HTERT RPE-1 (cell line): ENCODE results near the gene CFP.
"Not testable (repeated sequence)": the region's sequence is repeated elsewhere in the genome, so short reads cannot be mapped to it uniquely, and the experiment has no call there.

Experiments
- in situ Hi-C: fragments of 300-500 bp; cut with MboI; formaldehyde crosslinking; loops from 4 replicates; pipeline ENCODE4 v1.14.3; 2020; ENCODE audit warnings: low sequenced_read_pairs

Gene CFP

DNA sequence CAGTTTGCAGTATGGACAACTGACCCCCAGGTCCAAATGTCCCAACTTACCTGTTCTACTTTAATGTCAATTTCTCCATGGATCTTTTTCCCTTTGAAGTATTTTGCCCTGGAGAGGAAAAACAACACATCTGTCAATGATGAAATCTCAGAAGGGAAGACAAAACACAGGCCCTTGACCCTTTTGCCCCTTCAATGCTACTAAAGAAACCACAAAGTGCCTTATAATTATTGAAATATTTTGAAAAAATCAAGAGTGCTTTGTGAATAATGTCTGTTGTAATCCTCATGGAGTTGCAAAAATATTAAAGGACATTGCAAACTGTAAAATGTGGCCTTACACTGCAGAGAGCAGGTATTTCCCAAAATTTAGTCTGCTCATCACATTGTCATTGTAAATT, 22.6 kb downstream of the CFP start:
- in situ Hi-C loops = no loop called here

- in situ Hi-C loops = no loop called here
Observed at GRCh38 chrX:47605024-47605423, 24.7 kb downstream of the CFP start.

GRCh38 chrX:47603125-47603524, 26.6 kb downstream of the CFP start:
- in situ Hi-C loops = not testable (repeated sequence)

GRCh38 chrX:47597222-47597621, 32.5 kb downstream of the CFP start:
- in situ Hi-C loops = no loop called here

- in situ Hi-C loops = no loop called here
Observed at GRCh38 chrX:47596256-47596655, 33.5 kb downstream of the CFP start.

- in situ Hi-C loops = no loop called here
Observed at GRCh38 chrX:47595716-47596251, 33.9 kb downstream of the CFP start.

GRCh38 chrX:47593522-47593921, 36.2 kb downstream of the CFP start:
- in situ Hi-C loops = no loop called here

GRCh38 chrX:47590984-47591383, 38.7 kb downstream of the CFP start:
- in situ Hi-C loops = no loop called here

DNA sequence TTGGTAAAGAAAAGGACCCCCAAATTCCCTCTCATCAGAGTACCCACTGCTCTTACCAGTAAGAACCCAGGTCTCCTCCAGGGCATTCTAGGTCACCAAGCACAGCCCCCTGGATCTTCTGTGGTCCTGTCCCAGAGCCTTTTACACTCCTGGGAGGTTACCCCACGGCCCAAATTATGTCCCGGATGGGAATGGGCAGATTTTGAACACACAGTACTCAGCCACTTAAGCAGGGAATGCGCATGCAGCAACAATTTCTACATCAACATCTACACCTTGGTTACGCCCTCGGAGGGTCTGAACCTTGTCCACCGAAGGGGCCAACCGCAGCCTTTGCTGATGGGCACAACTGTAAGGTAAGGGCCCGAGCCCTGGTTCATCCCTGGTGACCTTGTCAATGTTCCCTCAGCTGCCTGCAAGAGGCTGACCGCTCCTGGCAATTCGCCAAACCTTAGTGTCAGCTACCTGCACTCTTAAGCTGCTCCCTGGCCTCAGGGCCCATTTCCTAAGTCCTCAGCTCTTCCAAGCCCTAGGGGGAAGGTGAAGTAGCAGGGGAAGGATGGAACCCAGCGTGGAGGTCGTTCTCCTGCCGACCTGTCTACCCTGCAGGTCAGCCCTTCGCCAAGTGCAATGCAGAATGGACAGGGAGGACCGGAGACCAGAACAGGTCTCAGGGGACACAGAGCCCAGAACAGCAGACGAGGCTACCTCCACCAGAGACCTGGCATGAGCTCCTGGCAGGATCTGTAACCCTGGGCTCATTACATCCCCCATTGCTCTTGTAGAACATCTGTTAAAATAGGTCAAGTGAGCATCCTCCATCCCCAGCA, 41.6 kb downstream of the CFP start:
- in situ Hi-C loops = no loop called here

DNA sequence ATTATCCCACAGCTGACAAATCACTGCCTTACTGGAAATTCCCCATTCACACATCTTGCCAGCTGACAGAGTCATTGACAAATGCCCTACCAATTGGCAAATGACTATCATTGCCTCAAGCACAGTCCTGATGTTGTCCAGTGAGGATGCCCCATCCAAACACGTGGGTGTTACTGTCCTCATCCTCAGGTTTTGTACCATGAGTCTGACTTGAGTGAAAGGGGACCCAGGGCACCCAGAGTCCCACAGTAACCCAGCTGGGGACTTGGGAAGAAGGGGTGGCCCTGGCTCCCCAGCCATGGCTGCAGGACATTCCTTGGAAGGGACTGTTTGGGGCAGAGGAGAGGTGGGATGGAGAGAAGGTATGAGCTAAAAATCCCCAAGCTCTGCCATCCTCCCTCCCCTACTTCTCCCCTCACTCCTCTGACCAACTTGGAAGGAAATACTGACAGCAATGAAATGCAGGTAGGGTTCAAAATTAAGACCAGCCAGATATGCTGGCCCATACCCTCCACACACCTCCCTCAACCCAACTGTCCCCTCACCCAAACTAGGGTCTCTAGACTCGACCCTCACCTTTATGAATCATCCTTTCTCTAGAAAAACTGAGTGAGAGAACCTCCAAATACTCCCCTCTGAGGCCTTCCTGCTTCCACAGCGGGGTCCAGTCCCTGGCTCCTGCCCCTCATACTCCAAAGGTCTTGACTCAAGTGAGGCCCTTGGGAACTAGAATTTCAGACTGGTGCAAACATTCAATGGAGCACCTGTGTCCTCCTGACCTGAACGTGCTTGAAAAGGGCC, 42.4 kb downstream of the CFP start:
- in situ Hi-C loops = no loop called here

DNA sequence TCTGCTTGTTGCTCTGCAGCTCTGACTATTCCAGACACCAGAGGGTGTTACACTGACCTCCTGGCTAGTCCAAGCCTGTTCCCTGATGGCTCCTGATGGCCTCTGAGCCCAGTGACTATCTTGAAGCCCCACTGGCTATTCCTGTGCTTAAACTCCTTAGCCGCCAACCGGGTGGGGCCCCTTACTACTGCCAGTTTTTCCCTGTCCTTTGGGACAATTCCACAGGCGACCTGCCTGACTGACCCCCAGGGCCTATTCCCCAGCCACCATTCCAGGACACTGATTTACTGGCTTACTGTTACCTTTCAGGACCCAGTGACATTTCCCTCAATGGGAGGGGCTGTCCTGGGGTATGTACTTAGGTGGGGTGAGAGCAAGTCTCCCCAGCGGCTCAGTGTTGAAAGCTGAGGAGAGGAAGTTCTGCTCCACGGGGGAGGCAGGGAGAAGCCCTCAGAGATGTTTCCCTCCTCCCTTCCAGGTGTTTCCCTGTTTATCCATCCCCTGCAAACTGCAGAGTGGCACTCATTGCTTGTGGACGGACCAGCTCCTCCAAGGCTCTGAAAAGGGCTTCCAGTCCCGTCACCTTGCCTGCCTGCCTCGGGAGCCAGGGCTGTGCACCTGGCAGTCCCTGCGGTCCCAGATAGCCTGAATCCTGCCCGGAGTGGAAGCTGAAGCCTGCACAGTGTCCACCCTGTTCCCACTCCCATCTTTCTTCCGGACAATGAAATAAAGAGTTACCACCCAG, 43.5 kb downstream of the CFP start:
- in situ Hi-C loops = no loop called here

- in situ Hi-C loops = no loop called here
Observed at GRCh38 chrX:47585273-47585672, 44.5 kb downstream of the CFP start.

DNA sequence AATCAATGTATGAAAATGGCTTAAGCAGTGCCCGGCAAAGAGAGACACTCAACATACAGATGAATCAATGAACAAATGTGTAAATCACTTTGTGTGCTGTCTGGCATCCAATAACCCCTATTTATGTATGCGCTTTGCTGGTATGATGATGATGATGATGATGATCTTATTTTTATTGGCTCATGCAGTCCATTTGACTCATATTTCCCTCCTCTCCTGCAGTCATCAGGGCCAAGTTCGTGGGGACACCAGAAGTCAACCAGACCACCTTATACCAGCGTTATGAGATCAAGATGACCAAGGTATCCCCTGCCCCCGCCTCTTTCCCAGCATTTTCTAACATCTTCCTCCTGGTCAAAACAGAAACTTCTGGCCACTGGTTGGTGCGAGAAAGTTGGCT, 45.0 kb downstream of the CFP start:
- in situ Hi-C loops = no loop called here

DNA sequence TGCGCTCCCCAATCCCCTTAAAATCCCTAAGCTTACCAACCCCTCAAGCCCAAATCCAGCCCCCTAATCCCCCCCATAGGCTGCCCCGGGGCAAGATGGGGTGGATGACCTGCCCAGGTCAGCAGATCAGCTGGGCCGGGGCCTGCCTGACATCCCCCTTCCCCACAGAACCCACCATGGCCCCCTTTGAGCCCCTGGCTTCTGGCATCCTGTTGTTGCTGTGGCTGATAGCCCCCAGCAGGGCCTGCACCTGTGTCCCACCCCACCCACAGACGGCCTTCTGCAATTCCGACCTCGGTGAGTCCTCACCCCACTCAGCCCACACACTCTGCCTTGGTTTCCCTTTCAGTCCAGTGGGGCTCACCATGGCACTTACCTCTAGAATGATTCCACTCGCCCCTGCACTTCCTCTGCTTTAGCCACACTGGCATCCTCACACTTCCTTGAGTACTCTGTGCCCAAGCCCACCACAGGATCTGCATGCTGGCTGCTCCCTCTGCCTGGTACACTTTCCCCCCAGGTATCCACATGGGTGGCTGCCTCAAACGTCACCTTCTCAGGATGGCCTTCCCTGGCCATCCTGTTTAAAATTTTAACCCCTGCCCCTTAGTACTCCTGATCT, 46.4 kb downstream of the CFP start:
- in situ Hi-C loops = no loop called here

DNA sequence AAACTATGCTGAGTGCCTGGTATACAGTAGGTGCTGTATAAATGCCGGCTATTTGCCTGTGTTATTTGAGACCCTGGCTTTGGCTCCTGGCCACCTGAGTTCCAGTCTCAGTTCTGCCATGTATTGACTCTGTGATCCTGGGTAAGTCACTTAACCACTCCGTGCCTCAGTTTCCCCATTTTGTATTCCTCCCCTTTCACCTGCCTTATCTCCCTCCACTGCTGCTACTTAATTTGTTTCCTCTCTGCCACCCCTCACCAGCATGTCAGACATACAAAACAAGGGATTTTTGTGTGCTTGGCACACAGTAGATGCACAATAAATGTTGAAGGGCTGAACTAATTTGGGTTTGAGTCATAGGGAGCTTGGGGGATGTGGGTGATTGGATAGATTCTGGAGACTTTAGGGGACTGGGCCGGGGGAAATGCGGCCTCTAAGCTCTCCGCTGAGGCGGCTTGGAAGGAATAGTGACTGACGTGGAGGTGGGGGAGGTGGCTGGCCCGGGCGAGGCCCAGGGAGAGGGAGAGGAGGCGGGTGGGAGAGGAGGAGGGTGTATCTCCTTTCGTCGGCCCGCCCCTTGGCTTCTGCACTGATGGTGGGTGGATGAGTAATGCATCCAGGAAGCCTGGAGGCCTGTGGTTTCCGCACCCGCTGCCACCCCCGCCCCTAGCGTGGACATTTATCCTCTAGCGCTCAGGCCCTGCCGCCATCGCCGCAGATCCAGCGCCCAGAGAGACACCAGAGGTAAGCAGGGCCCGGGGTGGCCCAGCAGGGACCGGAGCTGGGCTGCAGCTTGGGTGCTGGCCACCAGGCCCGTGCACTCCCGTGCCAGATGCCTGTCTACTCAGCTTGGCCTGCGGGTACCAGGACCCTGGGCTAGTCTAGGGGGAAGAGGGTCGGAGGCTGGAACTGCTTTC, 47.7 kb downstream of the CFP start, which contains the start of gene TIMP1:
Gene TIMP1 (plus strand): TSS at position 706 of the 917 bp plus-strand sequence. CDS start 980 bp downstream, outside the sequence.
- in situ Hi-C loops = no loop called here

DNA sequence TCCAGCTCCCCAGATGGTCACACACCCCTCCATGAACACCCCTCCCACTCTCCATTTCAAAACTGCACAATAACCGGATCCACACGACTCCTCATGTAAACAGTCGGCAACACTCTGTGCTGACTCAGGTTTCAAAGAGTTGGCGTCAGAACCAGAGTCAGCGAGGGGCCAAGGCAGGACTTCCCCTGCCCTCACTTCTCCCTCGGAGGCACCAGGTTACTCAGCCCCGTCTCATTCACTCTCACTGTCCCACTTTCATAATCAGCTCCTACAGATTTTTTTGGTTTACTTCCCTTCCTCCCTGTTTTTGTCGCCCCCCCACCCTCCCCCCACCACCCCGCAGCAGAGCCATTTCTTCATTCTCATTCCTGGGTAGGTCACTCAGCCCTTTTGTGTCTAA, 50.2 kb downstream of the CFP start:
- in situ Hi-C loops = no loop called here

DNA sequence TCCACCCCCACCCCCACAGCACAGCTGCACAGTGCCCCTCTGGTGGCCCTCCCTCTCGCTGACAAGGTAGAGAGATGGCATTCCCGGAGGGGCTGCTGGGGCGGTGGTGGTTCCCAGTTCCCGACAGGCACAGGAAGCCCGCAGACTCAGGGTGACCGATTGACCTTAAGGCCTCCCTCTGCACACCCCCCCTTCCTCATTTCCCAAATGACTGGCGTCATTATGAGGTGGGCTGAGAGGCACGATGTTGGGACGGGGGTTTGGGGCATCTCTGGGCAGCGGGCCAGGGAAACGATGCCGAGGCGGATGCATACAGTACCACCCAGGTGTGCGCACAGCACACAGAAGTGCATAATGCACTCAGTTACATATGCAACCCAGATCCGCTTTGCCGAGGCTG, 51.0 kb downstream of the CFP start:
- in situ Hi-C loops = no loop called here

DNA sequence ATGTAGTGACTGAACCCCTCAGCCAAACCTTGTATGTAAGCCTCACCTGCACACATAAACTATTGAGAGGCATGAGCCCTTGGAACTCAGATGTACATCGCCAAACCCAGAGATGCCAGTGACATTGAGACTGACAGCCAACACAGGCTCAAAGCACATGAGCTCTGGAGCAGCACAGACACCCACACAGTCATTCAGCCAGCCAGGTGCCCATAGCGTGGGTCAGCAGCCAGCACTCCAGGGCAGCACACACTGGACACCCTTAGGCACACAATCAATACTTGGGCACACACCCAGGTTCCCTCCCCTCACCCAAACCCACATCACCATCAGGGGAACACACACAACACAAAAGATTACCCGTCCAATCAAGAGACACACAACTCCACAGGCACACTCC, 51.8 kb downstream of the CFP start:
- in situ Hi-C loops = no loop called here

GRCh38 chrX:47577424-47577823, 52.3 kb downstream of the CFP start:
- in situ Hi-C loops = no loop called here
